ENCODE data around the gene NNT.
"Not testable (repeated sequence)": the region's sequence is repeated elsewhere in the genome, so short reads cannot be mapped to it uniquely, and the experiment has no call there.

NNT gene

GRCh38 chr5:43584166-43584699 is 18.7 kb upstream of the NNT start:
- no peak for DNase-seq

GRCh38 chr5:43588842-43589241 is 14.1 kb upstream of the NNT start:
- DNase-seq, result no peak

- no peak for DNase-seq
Measured at GRCh38 chr5:43589310-43589709, 13.7 kb upstream of the NNT start.

- no peak for DNase-seq
Measured at GRCh38 chr5:43590700-43591099, 12.3 kb upstream of the NNT start.

- no peak for DNase-seq
Measured at GRCh38 chr5:43592363-43592762, 10.6 kb upstream of the NNT start.

- DNase-seq, result not testable (repeated sequence)
Measured at GRCh38 chr5:43598927-43599326, 4.1 kb upstream of the NNT start.

- DNase-seq, result no peak
Measured at GRCh38 chr5:43601454-43602260, 1.3 kb upstream of the NNT start.

- no peak for DNase-seq
Measured at GRCh38 chr5:43603344-43604217, 601 bp downstream of the NNT start.

- no peak for DNase-seq
Measured at GRCh38 chr5:43604699-43605098, 1.7 kb downstream of the NNT start.

- no peak for DNase-seq
Measured at GRCh38 chr5:43606351-43606750, 3.4 kb downstream of the NNT start.

GRCh38 chr5:43608406-43608805 is 5.4 kb downstream of the NNT start:
- no peak for DNase-seq

- no peak for DNase-seq
Measured at GRCh38 chr5:43609752-43610151, 6.8 kb downstream of the NNT start.

- DNase-seq, result no peak
Measured at GRCh38 chr5:43613370-43613769, 10.4 kb downstream of the NNT start.

GRCh38 chr5:43615445-43616184 is 12.6 kb downstream of the NNT start:
- DNase-seq, result no peak

- no peak for DNase-seq
Measured at GRCh38 chr5:43616535-43616934, 13.6 kb downstream of the NNT start.

GRCh38 chr5:43619380-43619779 is 16.4 kb downstream of the NNT start:
- DNase-seq, result no peak

- no peak for DNase-seq
Measured at GRCh38 chr5:43619911-43620310, 16.9 kb downstream of the NNT start.

GRCh38 chr5:43620944-43621505 is 18.0 kb downstream of the NNT start:
- DNase-seq, result no peak

- no peak for DNase-seq
Measured at GRCh38 chr5:43622074-43622473, 19.1 kb downstream of the NNT start.

GRCh38 chr5:43623048-43623680 is 20.2 kb downstream of the NNT start:
- no peak for DNase-seq

GRCh38 chr5:43627028-43627427 is 24.0 kb downstream of the NNT start:
- DNase-seq, result no peak

Data from GOT3 (cell line).